Hepatocyte (in vitro differentiated cells): Measurements from ENCODE around the gene LMNB1.

Source experiments
- EZH2 ChIP-seq: fragments of 200-600 bp; sonication (generic); IDR thresholded peaks from 2 replicates; pipeline ENCODE4 v1.6.1; 2016; ENCODE audit warnings: antibody characterized with exemption, mild to moderate bottlenecking, borderline replicate concordance
- EZH2phosphoT487 ChIP-seq: fragments of 200-600 bp; sonication (generic); IDR thresholded peaks from one replicate; pipeline ENCODE4 v1.6.1; 2018; ENCODE audit warnings: antibody characterized with exemption, mild to moderate bottlenecking, low read depth, moderate library complexity; ENCODE audit not compliant: unreplicated experiment, severe bottlenecking
- TF ChIP-seq, protein P1 (sequence below): fragments of 200-600 bp; sonication (generic); IDR thresholded peaks from 2 replicates; pipeline ENCODE4 v1.5.1; 2016; ENCODE audit warnings: antibody characterized with exemption, mild to moderate bottlenecking; ENCODE audit not compliant: poor library complexity

DNA sequence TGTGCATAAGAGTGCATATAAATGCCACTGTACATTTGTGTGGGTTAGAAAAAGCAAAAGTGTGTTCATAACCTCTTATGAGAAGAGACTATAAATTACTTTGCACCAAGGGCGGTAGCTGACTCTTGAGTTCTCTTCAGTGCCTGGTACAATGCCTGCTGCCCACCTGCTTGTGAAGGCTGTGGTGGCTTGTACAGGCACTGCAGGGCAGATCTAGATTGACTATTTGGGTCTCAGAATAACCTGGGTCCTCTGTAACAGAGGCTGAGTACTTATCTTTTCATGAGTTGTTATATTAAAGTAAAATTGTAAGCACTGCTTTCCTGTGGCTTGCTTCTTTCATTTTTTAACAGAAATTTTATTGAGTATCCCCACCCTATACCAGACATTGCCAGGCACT, 22.8 kb downstream of the LMNB1 start:
- TF ChIP-seq, protein P1, sequence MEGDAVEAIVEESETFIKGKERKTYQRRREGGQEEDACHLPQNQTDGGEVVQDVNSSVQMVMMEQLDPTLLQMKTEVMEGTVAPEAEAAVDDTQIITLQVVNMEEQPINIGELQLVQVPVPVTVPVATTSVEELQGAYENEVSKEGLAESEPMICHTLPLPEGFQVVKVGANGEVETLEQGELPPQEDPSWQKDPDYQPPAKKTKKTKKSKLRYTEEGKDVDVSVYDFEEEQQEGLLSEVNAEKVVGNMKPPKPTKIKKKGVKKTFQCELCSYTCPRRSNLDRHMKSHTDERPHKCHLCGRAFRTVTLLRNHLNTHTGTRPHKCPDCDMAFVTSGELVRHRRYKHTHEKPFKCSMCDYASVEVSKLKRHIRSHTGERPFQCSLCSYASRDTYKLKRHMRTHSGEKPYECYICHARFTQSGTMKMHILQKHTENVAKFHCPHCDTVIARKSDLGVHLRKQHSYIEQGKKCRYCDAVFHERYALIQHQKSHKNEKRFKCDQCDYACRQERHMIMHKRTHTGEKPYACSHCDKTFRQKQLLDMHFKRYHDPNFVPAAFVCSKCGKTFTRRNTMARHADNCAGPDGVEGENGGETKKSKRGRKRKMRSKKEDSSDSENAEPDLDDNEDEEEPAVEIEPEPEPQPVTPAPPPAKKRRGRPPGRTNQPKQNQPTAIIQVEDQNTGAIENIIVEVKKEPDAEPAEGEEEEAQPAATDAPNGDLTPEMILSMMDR, result no peak
- no peak for TF ChIP-seq EZH2
- no peak for TF ChIP-seq EZH2phosphoT487
